HCT116 (cell line): Measurements from ENCODE around the gene ERRFI1. TPM values are rescaled to one million over a fixed set of nuclear protein-coding genes. Genes with fewer than 3 reads are reported as not detected.

Experiments used
- ATAC-seq: fragments of 200-7000 bp; cut with Tn5 transposase; 2 replicates; pipeline ENCODE4 v1.9.1; 2020; ENCODE audit warnings: mild to moderate bottlenecking, moderate library complexity
- BruUV-seq: library from RNA; stranded (reverse); fragments of 400-500 nt; replicated peaks from 2 replicates; lab custom pipeline; 2021; lab: Mats Ljungman, UMichigan
- CTCF ChIA-PET: fragments of 300-600 bp; sonication (Branson Sonifier 250); formaldehyde crosslinking; loops from one replicate; lab custom pipeline; 2021; ENCODE audit warnings: antibody characterized with exemption; lab: Charles Lee
- POLR2A ChIA-PET: fragments of 300-600, 350-600 bp; sonication (Branson Sonifier 250); formaldehyde crosslinking; loops from one replicate; lab custom pipeline; 2021; ENCODE audit warnings: antibody characterized with exemption; lab: Charles Lee
- RAD21 ChIA-PET, 2 experiments: fragments of 300-600 bp; sonication (Branson Sonifier 250); formaldehyde crosslinking; loops; one replicate each; lab custom pipeline; 2023; ENCODE audit warnings: low total read pairs in 2 of 2; ENCODE audit not compliant: uncharacterized antibody in 2 of 2, unreplicated experiment in 2 of 2, low non-redundant PET in 1 of 2; lab: Charles Lee
- DNase-seq: peaks from one replicate; pipeline ENCODE4 v3.0.0-alpha.2; 2010; ENCODE audit warnings: low read depth, low spot score
- H2AFZ ChIP-seq: fragments of 200-600 bp; shearing (Covaris generic), sonication (generic); 2 replicates; pipeline ENCODE4 v1.6.1; 2017; ENCODE audit warnings: low read depth, mixed run types, mixed read lengths, antibody characterized with exemption, low read length; ENCODE audit not compliant: poor library complexity, severe bottlenecking
- H3K27ac ChIP-seq: 2 replicates; pipeline ENCODE4 v1.5.1; 2012; ENCODE audit warnings: low read depth, low read length
- H3K27me3 ChIP-seq: fragments of 200-600 bp; sonication (generic); 2 replicates; pipeline ENCODE4 v1.6.1; 2016; ENCODE audit warnings: mixed run types, low read length, mixed read lengths; ENCODE audit not compliant: insufficient read depth
- H3K36me3 ChIP-seq, 2 experiments: fragments of 200-500 bp in 1 of 2; fragments of 200-600 bp in 1 of 2; sonication (Bioruptor generic) in 1 of 2; sonication (generic) in 1 of 2; 2 replicates each; pipeline versions ENCODE4 v1.5.1 to v1.6.1; 2014 to 2016; ENCODE audit warnings: low read length in 2 of 2, inconsistent platforms in 1 of 2, mixed read lengths in 1 of 2, mixed run types in 1 of 2; ENCODE audit not compliant: insufficient read depth in 2 of 2, control insufficient read depth in 1 of 2
- H3K4me1 ChIP-seq, 2 experiments: fragments of 200-600 bp in 1 of 2; sonication (generic) in 1 of 2; 2 replicates each; pipeline versions ENCODE4 v1.5.1 to v1.6.1; 2012 to 2017; ENCODE audit warnings: low read length in 2 of 2, inconsistent platforms in 1 of 2, mild to moderate bottlenecking in 1 of 2, mixed read lengths in 1 of 2, mixed run types in 1 of 2, moderate library complexity in 1 of 2; ENCODE audit not compliant: insufficient read depth in 2 of 2, control insufficient read depth in 1 of 2
- H3K4me2 ChIP-seq: fragments of 200-600 bp; sonication (generic); 2 replicates; pipeline ENCODE4 v1.6.1; 2017; ENCODE audit warnings: mixed run types, low read length, mixed read lengths
- H3K4me3 ChIP-seq, 2 experiments: fragments of 200-600 bp in 1 of 2; sonication (generic) in 1 of 2; replicated peaks in 1 of 2; 2 replicates each; pipeline ENCODE4 v1.5.1; 2011 to 2016; ENCODE audit warnings: low read length in 2 of 2, control low read depth in 1 of 2, low read depth in 1 of 2, mild to moderate bottlenecking in 1 of 2, mixed read lengths in 1 of 2, mixed run types in 1 of 2
- H3K79me2 ChIP-seq: fragments of 200-600 bp; sonication (generic); 2 replicates; pipeline ENCODE4 v1.6.1; 2017; ENCODE audit warnings: mild to moderate bottlenecking, mixed run types, low read length, moderate library complexity, mixed read lengths; ENCODE audit not compliant: insufficient read depth
- H3K9ac ChIP-seq: fragments of 200-600 bp; sonication (generic); 2 replicates; pipeline ENCODE4 v1.6.1; 2016; ENCODE audit warnings: low read length, mixed read lengths
- H3K9me2 ChIP-seq: fragments of 200-600 bp; sonication (generic), shearing (Covaris generic); 2 replicates; pipeline ENCODE4 v1.6.1; 2017; ENCODE audit warnings: mixed run types, mild to moderate bottlenecking, moderate library complexity; ENCODE audit not compliant: insufficient read depth
- H3K9me3 ChIP-seq, 2 experiments: fragments of 200-500 bp in 1 of 2; fragments of 200-600 bp in 1 of 2; sonication (Bioruptor generic) in 1 of 2; sonication (generic) in 1 of 2; 2 replicates each; pipeline ENCODE4 v1.6.1; 2014 to 2017; ENCODE audit warnings: low read length in 2 of 2, mixed read lengths in 2 of 2, inconsistent platforms in 1 of 2, low read depth in 1 of 2, mild to moderate bottlenecking in 1 of 2, mixed run types in 1 of 2, moderate library complexity in 1 of 2; ENCODE audit not compliant: control insufficient read depth in 1 of 2, insufficient read depth in 1 of 2
- H4K20me1 ChIP-seq: fragments of 200-600 bp; sonication (generic), shearing (Covaris generic); 2 replicates; pipeline ENCODE4 v1.6.1; 2017; ENCODE audit warnings: mixed run types, mild to moderate bottlenecking, moderate library complexity; ENCODE audit not compliant: insufficient read depth
- ELF1 ChIP-seq: IDR thresholded peaks from 2 replicates; pipeline ENCODE4 v1.6.1; 2012; ENCODE audit warnings: low read depth, borderline replicate concordance
- POLR2AphosphoS5 ChIP-seq: IDR thresholded peaks from 2 replicates; pipeline ENCODE4 v1.6.1; 2011; ENCODE audit warnings: mild to moderate bottlenecking, low read depth, low read length, moderate library complexity
- RAD21 ChIP-seq: IDR thresholded peaks from 2 replicates; pipeline ENCODE4 v1.6.1; 2012; ENCODE audit warnings: low read depth, mild to moderate bottlenecking
- YY1 ChIP-seq: IDR thresholded peaks from 2 replicates; pipeline ENCODE4 v1.6.1; 2011; ENCODE audit warnings: low read length, low read depth, moderate library complexity, mild to moderate bottlenecking; ENCODE audit not compliant: insufficient replicate concordance; ENCODE audit errors: extremely low read depth
- intact Hi-C: fragments of 100-400 bp; cut with micrococcal nuclease; formaldehyde crosslinking; loops from 2 replicates; pipeline ENCODE4 v1.10.0; 2022
- total RNA-seq: library from RNA; stranded (reverse); gene quantifications from one replicate; pipeline ENCODE4 v1.2.1, GENCODE V29; 2021; ENCODE audit not compliant: unreplicated experiment

ERRFI1 gene
- total RNA-seq, 1 experiment from 2014 or later: 777 TPM

DNA sequence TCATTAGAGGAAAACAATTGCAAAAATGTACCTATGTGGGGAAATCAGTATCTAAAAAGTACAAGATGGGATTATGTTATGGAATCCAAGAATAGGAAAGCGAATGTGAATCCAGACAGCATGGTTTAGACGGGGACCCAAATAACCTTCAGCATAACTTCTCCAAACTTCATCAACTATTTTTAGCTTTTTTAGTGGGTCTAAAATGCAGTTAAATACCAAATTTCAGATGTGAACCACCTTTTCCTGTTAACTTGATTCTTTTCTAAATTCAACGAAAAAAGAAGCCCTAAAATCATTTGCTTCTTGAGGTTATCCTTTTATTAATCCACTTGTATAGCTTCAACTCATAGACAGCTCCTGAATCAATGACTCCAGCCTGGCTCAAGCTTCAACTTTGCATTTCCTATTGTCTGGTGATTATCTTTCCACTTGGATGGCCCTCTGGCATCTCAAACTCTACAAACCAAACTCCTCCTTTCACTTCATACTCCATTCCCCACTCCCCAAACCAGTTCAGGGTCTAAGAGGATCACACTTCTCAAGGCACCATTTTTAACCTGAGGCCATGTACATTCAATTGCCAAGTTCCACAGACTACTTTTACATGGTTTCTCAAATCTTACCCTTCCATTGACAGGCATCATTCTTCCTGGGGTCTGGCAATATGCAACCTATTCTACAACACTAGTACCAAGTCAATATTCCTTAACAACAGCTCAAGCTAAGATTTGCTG, 7.4 kb downstream of the ERRFI1 start:
- POLR2A ChIA-PET: interaction anchor here (0.7 to 1.5 kb wide), 6 partner anchors 41 to 295 kb away, joined by 3 to 6 read pairs (median 4); no protein-coding TSS in a partner anchor
- H3K9me2 ChIP-seq: no peaks in the 10 kb centered on the region
- TF ChIP-seq POLR2AphosphoS5 (peak; percentile 94), ELF1 (no peak)
- H3K9me3 ChIP-seq: no peaks in the 10 kb centered on the region
- no TSS peak for BruUV-seq
- DNase-seq (no peak), ATAC-seq (no peak)
- H3K27me3 ChIP-seq: no peaks in the 10 kb centered on the region
- peak overlapping the region; percentile 91 for H3K9ac ChIP-seq
- CTCF ChIA-PET: interaction anchor here (0.8 kb wide), 1 partner anchor 295 kb away, joined by 4 read pairs; no protein-coding TSS in a partner anchor
- peaks cover 32 to 70% of the 10 kb centered on the region in 2 experiments for H3K36me3 ChIP-seq
- intact Hi-C loops: no loop called here
- RAD21 ChIA-PET: no interaction called here
- H3K79me2 ChIP-seq: peaks cover 100% of the 10 kb centered on the region
- peaks cover 85 to 99% of the 10 kb centered on the region in 2 experiments for H3K4me1 ChIP-seq
- no peak overlapping the region for H3K4me3 ChIP-seq
- H2AFZ ChIP-seq: no peak overlapping the region
- H4K20me1 ChIP-seq: peaks cover 96% of the 10 kb centered on the region
- H3K4me2 ChIP-seq: peak overlapping the region; percentile 95
- H3K27ac ChIP-seq: peak overlapping the region; percentile 99; the same call in 1 of the 2 replicates

DNA sequence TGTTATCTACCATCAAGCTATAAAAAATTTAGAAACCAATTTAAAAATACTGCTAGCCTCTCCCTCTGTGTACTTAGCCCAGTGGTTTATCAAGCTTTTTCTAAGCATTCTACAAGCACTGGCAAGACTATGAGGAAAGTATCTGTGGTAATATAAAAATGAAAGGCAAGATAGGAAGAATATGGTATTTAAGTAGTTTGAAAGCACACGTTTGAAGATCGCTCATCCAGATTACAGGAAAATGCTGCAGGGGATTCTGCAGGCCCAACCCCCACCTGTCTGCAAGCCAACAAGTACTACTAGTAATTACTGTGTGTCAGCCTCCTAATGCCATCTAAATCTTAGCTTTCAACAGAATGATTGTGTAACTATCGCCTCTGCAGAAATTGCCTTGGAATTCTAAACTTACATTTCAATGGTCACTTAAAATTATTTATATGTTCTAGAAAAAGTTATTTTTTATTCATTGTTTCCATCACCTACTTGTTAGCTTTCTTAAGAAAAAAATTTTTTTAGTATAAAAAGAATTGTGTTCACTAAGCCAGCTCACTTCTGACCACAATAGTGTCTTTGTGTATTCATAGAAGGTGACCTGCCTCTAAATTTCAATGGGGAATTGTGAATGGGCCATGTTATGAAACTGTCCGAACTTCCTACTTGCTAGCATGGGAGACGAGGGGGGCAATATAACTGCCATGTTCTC, 8.5 kb downstream of the ERRFI1 start:
- no peaks in the 10 kb centered on the region for H3K9me3 ChIP-seq
- peaks cover 100% of the 10 kb centered on the region for H3K79me2 ChIP-seq
- peak; percentile 81 for TF ChIP-seq POLR2AphosphoS5
- no peak for TF ChIP-seq RAD21
- no peak for TF ChIP-seq YY1
- DNase-seq (no peak), ATAC-seq (no peak)
- H3K36me3 ChIP-seq: peaks cover 36 to 70% of the 10 kb centered on the region in 2 experiments
- RAD21 ChIA-PET: no interaction called here
- CTCF ChIA-PET: interaction anchor here (1.8 kb wide), 2 partner anchors 42 to 296 kb away, joined by 5 to 6 read pairs; no protein-coding TSS in a partner anchor
- H3K27ac ChIP-seq: peak overlapping the region; percentile 99; the same call in 1 of the 2 replicates
- intact Hi-C loops: no loop called here
- peaks cover 100% of the 10 kb centered on the region for H4K20me1 ChIP-seq
- H2AFZ ChIP-seq: no peak overlapping the region
- BruUV-seq: no TSS peak
- peak overlapping the region; percentile 95 for H3K4me2 ChIP-seq
- H3K9me2 ChIP-seq: no peaks in the 10 kb centered on the region
- no peaks in the 10 kb centered on the region for H3K27me3 ChIP-seq
- H3K4me1 ChIP-seq: peaks cover 81 to 99% of the 10 kb centered on the region in 2 experiments
- H3K9ac ChIP-seq: peak overlapping the region; percentile 91; the same call in 1 of the 2 replicates
- POLR2A ChIA-PET: interaction anchor here (1.0 to 1.5 kb wide), 5 partner anchors 10 to 184 kb away, joined by 3 to 5 read pairs (median 3); no protein-coding TSS in a partner anchor
- no peak overlapping the region for H3K4me3 ChIP-seq
